ENCODE measurements around the gene DMD. TPM values are rescaled to one million over a fixed set of nuclear protein-coding genes. Genes with fewer than 3 reads are reported as not detected.

The DMD gene
- total RNA-seq, 3 donors from 2014 or later (not counting 1 experiment from before 2014, with no cell fraction given) = not detected

DNA sequence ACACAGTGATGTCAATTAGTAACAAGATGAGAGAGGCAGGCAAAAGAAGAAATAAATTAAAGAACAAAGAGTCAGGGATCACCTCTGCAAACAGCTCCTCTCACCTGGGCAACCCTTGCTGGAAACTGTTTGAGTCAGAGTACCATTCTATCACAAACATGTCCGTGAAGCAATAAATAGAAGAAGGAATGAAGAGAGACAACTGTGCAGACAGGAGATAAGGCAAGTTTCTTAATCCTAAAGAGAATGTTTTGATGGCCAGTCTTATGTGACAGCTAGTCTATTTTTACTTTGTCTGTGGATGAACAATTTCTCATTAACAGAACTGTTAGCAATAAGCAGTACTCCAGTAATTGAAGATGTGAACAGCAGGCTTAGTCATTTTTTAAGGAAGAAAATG, 422.4 kb downstream of the DMD start:
- intact Hi-C loops (cut with micrococcal nuclease) = no loop called here
- H3K4me1 Mint-ChIP-seq = no peaks in the 10 kb centered on the region
- H3K9me3 ChIP-seq (ENCODE audit: control insufficient read depth, insufficient read depth, low read length) = no peaks in the 10 kb centered on the region

DNA sequence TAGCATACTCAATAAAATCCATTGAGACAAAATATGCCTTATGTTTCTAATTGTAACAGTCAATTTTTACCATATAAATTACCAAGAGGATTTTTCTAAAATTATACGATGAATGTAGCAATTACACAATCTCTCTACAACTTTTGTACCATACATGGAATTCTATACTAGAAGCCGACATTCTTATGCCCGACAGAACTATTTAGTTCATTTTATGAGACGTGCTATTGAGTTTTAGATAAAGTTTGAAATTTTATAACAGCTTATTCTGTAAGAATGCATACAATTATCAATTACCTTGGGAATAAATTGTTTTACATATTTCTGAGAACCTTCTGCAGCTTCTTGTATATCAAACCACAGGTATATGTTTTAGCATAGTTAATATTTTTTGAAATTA, 431.2 kb downstream of the DMD start:
- Mint-ChIP-seq H3K36me3 (no peaks in the 10 kb centered on the region), H3K4me1 (no peaks in the 10 kb centered on the region), H3K9me3 (peaks cover 0 to 4% of the 10 kb centered on the region in 2 donors), H3K4me3 (no peak overlapping the region), H3K27ac (no peak overlapping the region), H3K27me3 (ENCODE audit: low read depth in 2 of 2) (no peaks in the 10 kb centered on the region)
- ATAC-seq (no peak), DNase-seq (no peak)
- no CpG with 5 or more reads among the region's 4 CpGs for WGBS (ENCODE audit: insufficient coverage)
- Histone ChIP-seq H3K27me3 (ENCODE audit: control insufficient read depth, insufficient read depth, low read length) (no peaks in the 10 kb centered on the region), H3K27ac (ENCODE audit: low read length) (no peak overlapping the region), H3K4me1 (ENCODE audit: control insufficient read depth, insufficient read depth, low read length) (no peaks in the 10 kb centered on the region), H3K9me3 (ENCODE audit: control insufficient read depth, insufficient read depth, low read length) (no peaks in the 10 kb centered on the region), H3K36me3 (ENCODE audit: control insufficient read depth, insufficient read depth, low read length) (no peaks in the 10 kb centered on the region), H3K4me3 (ENCODE audit: low read length) (no peak overlapping the region)
- intact Hi-C loops (cut with micrococcal nuclease) = no loop called here
- TF ChIP-seq, protein P1, sequence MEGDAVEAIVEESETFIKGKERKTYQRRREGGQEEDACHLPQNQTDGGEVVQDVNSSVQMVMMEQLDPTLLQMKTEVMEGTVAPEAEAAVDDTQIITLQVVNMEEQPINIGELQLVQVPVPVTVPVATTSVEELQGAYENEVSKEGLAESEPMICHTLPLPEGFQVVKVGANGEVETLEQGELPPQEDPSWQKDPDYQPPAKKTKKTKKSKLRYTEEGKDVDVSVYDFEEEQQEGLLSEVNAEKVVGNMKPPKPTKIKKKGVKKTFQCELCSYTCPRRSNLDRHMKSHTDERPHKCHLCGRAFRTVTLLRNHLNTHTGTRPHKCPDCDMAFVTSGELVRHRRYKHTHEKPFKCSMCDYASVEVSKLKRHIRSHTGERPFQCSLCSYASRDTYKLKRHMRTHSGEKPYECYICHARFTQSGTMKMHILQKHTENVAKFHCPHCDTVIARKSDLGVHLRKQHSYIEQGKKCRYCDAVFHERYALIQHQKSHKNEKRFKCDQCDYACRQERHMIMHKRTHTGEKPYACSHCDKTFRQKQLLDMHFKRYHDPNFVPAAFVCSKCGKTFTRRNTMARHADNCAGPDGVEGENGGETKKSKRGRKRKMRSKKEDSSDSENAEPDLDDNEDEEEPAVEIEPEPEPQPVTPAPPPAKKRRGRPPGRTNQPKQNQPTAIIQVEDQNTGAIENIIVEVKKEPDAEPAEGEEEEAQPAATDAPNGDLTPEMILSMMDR (IDR thresholded peaks at IDR 0.05) = no peak

More for the DNA sequence above, 422.4 kb downstream of the DMD start:
- WGBS (ENCODE audit: insufficient coverage) = no CpG with 5 or more reads among the region's 1 CpG
- H3K27me3 ChIP-seq (ENCODE audit: control insufficient read depth, insufficient read depth, low read length) = no peaks in the 10 kb centered on the region
- H3K27ac Mint-ChIP-seq = no peak overlapping the region
- H3K4me3 ChIP-seq (ENCODE audit: low read length) = no peak overlapping the region
- TF ChIP-seq, protein P1 (IDR thresholded peaks at IDR 0.05) = no peak
- H3K4me3 Mint-ChIP-seq = no peak overlapping the region
- no peaks in the 10 kb centered on the region for H3K36me3 Mint-ChIP-seq
- no peak for DNase-seq
- peaks cover 0 to 2% of the 10 kb centered on the region in 2 donors for H3K9me3 Mint-ChIP-seq
- no peak for ATAC-seq
- no peaks in the 10 kb centered on the region for H3K27me3 Mint-ChIP-seq (ENCODE audit: low read depth in 2 of 2)
- no peaks in the 10 kb centered on the region for H3K4me1 ChIP-seq (ENCODE audit: control insufficient read depth, insufficient read depth, low read length)
- H3K27ac ChIP-seq (ENCODE audit: low read length) = no peak overlapping the region
- no peaks in the 10 kb centered on the region for H3K36me3 ChIP-seq (ENCODE audit: control insufficient read depth, insufficient read depth, low read length)

DNA sequence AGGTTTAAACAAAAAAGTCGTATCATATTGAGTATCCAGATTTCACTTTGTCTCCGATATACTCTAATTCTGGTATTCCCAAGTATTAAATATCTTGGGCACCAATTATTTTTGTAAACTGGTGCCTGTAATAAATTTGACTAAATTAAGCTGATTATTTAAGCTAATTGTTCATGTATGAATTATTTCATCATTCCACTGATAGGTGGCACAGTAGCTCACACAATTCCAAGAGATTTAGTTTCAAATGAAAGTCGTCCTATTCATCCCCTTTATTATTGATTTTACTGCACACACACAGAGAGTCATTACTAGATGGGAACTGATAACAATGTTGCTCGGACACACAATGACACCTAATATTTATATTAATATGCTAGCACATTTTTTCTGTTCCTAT, 432.4 kb downstream of the DMD start:
- no peak for ATAC-seq
- TF ChIP-seq, protein P1 (IDR thresholded peaks at IDR 0.05) = no peak
- Mint-ChIP-seq H3K4me3 (no peak overlapping the region), H3K27me3 (ENCODE audit: low read depth in 2 of 2) (no peaks in the 10 kb centered on the region), H3K9me3 (peaks cover 0 to 4% of the 10 kb centered on the region in 2 donors), H3K27ac (no peak overlapping the region), H3K4me1 (no peaks in the 10 kb centered on the region), H3K36me3 (no peaks in the 10 kb centered on the region)
- H3K4me3 ChIP-seq (ENCODE audit: low read length) = no peak overlapping the region
- DNase-seq = no peak
- H3K36me3 ChIP-seq (ENCODE audit: control insufficient read depth, insufficient read depth, low read length) = no peaks in the 10 kb centered on the region
- no peaks in the 10 kb centered on the region for H3K4me1 ChIP-seq (ENCODE audit: control insufficient read depth, insufficient read depth, low read length)
- no peaks in the 10 kb centered on the region for H3K9me3 ChIP-seq (ENCODE audit: control insufficient read depth, insufficient read depth, low read length)
- no peaks in the 10 kb centered on the region for H3K27me3 ChIP-seq (ENCODE audit: control insufficient read depth, insufficient read depth, low read length)
- 80% methylated on average over 1 of the region's 4 CpGs for WGBS (ENCODE audit: insufficient coverage)
- H3K27ac ChIP-seq (ENCODE audit: low read length) = no peak overlapping the region
- intact Hi-C loops (cut with micrococcal nuclease) = no loop called here

DNA sequence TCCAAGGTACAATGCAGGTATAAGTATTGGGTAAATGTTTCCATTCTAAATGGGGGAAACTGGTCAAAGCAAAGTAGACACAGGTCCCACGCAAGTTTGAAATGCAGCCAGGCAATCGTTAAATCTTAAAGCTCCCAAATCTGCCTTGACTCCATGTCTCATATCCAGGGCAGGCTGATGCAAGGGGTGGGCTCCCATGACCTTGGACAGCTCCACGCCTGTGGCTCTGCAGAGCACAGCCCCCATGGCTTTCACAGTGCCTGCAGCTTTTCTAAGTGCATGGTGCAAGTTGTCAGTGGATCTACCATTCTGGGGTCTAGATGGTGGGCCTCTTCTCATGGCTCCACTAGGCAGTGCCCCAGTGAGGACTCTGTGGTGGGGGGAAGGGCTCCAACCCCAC, 436.4 kb downstream of the DMD start:
- DNase-seq = no peak
- H3K36me3 ChIP-seq (ENCODE audit: control insufficient read depth, insufficient read depth, low read length) = no peaks in the 10 kb centered on the region
- H3K4me1 Mint-ChIP-seq = no peaks in the 10 kb centered on the region
- H3K27ac ChIP-seq (ENCODE audit: low read length) = no peak overlapping the region
- intact Hi-C loops (cut with micrococcal nuclease) = no loop called here
- H3K36me3 Mint-ChIP-seq = no peaks in the 10 kb centered on the region
- no peak overlapping the region for H3K4me3 ChIP-seq (ENCODE audit: low read length)
- peaks cover 2 to 8% of the 10 kb centered on the region in 2 donors for H3K9me3 Mint-ChIP-seq
- no peaks in the 10 kb centered on the region for H3K9me3 ChIP-seq (ENCODE audit: control insufficient read depth, insufficient read depth, low read length)
- H3K27ac Mint-ChIP-seq = no peak overlapping the region
- ATAC-seq = no peak
- no peaks in the 10 kb centered on the region for H3K27me3 ChIP-seq (ENCODE audit: control insufficient read depth, insufficient read depth, low read length)
- 79% methylated on average over 3 of the region's 3 CpGs for WGBS (ENCODE audit: insufficient coverage)
- H3K4me1 ChIP-seq (ENCODE audit: control insufficient read depth, insufficient read depth, low read length) = no peaks in the 10 kb centered on the region
- H3K4me3 Mint-ChIP-seq = no peak overlapping the region
- no peaks in the 10 kb centered on the region for H3K27me3 Mint-ChIP-seq (ENCODE audit: low read depth in 2 of 2)
- TF ChIP-seq, protein P1 (IDR thresholded peaks at IDR 0.05) = no peak

All from natural killer cell (primary cell).